GM12878 (cell line): ENCODE results near the gene GAGE12D. TPM values are rescaled to one million over a fixed set of nuclear protein-coding genes. Genes with fewer than 3 reads are reported as not detected.
"Not testable (repeated sequence)": the region's sequence is repeated elsewhere in the genome, so short reads cannot be mapped to it uniquely, and the experiment has no call there.

Source experiments
- ATAC-seq: fragments of 200-7000 bp; cut with Tn5 transposase; 3 replicates; pipeline ENCODE4 v1.9.1; 2020; ENCODE audit warnings: mild to moderate bottlenecking, moderate library complexity
- Bru-seq: library from RNA; stranded (reverse); fragments of 400-500 nt; gene quantifications from one replicate; lab custom pipeline; 2021; lab: Mats Ljungman, UMichigan
- BruChase-seq, 2 experiments: library from RNA; stranded (reverse); fragments of 400-500 nt; gene quantifications; one replicate each; lab custom pipeline; 2021; lab: Mats Ljungman, UMichigan
- BruUV-seq: library from RNA; stranded (reverse); fragments of 400-500 nt; replicated peaks from 2 replicates; lab custom pipeline; 2021; lab: Mats Ljungman, UMichigan
- CTCF ChIA-PET: fragments of 300-600 bp; sonication (Branson Sonifier 250); formaldehyde crosslinking; extraction: SDS; loops from one replicate; lab custom pipeline; 2021; ENCODE audit warnings: inconsistent platforms; lab: Yijun Ruan, JAX
- POLR2A ChIA-PET: fragments of 350-600 bp; formaldehyde crosslinking; extraction: SDS; loops from one replicate; lab custom pipeline; 2021; ENCODE audit warnings: inconsistent platforms; lab: Charles Lee
- RAD21 ChIA-PET: fragments of 300-600 bp; sonication (Branson Sonifier 250); formaldehyde crosslinking; loops from one replicate; lab custom pipeline; 2023; ENCODE audit warnings: antibody characterized with exemption; ENCODE audit not compliant: unreplicated experiment; lab: Charles Lee
- SMC1A ChIA-PET: fragments of 300-600 bp; sonication (Branson Sonifier 250); formaldehyde crosslinking; loops from one replicate; lab custom pipeline; 2023; ENCODE audit not compliant: unreplicated experiment, uncharacterized antibody; lab: Charles Lee
- DNase-seq: peaks from one replicate; pipeline ENCODE4 v3.0.0-alpha.2; 2011; ENCODE audit warnings: low read depth, low spot score
- FAIRE-seq: peaks from 3 replicates; lab custom pipeline; 2011; peaks lifted over from hg19 to GRCh38; lab: Jason Lieb, UNC
- H2AFZ ChIP-seq: 2 replicates; pipeline ENCODE4 v1.6.0; 2011; ENCODE audit warnings: low read depth, low read length, control low read depth; ENCODE audit not compliant: control insufficient read depth
- H3K27ac ChIP-seq: 2 replicates; pipeline ENCODE4 v1.5.1; 2011; ENCODE audit warnings: control low read depth; ENCODE audit not compliant: control insufficient read depth, insufficient read depth
- H3K27me3 ChIP-seq, 2 experiments: replicated peaks in 1 of 2; 2 replicates each; pipeline versions ENCODE4 v1.6.0 to v1.6.1; 2011; ENCODE audit warnings: low read length in 1 of 2; ENCODE audit not compliant: control insufficient read depth in 2 of 2, insufficient read depth in 2 of 2
- H3K36me3 ChIP-seq, 2 experiments: 2 replicates each; pipeline ENCODE4 v1.5.1; 2011; ENCODE audit warnings: low read length in 1 of 2; ENCODE audit not compliant: control insufficient read depth in 2 of 2, insufficient read depth in 2 of 2
- H3K4me1 ChIP-seq: 2 replicates; pipeline ENCODE4 v1.6.1; 2011; ENCODE audit warnings: mild to moderate bottlenecking, low read length, moderate library complexity, mixed read lengths; ENCODE audit not compliant: control insufficient read depth, insufficient read depth
- H3K4me2 ChIP-seq: 2 replicates; pipeline ENCODE4 v1.6.0; 2011; ENCODE audit warnings: control low read depth; ENCODE audit not compliant: control insufficient read depth, insufficient read depth
- H3K4me3 ChIP-seq: fragments of 200-600 bp; sonication (generic); 2 replicates; pipeline ENCODE4 v1.5.1; 2016
- H3K79me2 ChIP-seq: 2 replicates; pipeline ENCODE4 v1.6.0; 2011; ENCODE audit warnings: low read length; ENCODE audit not compliant: control insufficient read depth, insufficient read depth
- H3K9ac ChIP-seq: 2 replicates; pipeline ENCODE4 v1.8.0; 2011; ENCODE audit warnings: low read length, control low read depth, mixed read lengths; ENCODE audit not compliant: control insufficient read depth, insufficient read depth
- H3K9me3 ChIP-seq: replicated peaks from 3 replicates; pipeline ENCODE4 v1.5.1; 2011; ENCODE audit warnings: mild to moderate bottlenecking, low read length; ENCODE audit not compliant: control insufficient read depth, insufficient read depth
- H4K20me1 ChIP-seq: 2 replicates; pipeline ENCODE4 v1.6.0; 2011; ENCODE audit not compliant: control insufficient read depth, insufficient read depth
- WGBS: methylation state at CpG from one replicate; pipeline ENCODE4 v1.1.6; 2016; ENCODE audit warnings: low lambda C conversion rate; ENCODE audit not compliant: insufficient replicate concordance, insufficient coverage; ENCODE audit errors: missing lambda C conversion rate; 5-methylcytosine and 5-hydroxymethylcytosine counted together
- in situ Hi-C: fragments of 300-500 bp; cut with MboI; formaldehyde crosslinking; loops from 9 replicates; pipeline ENCODE4 v1.14.3; 2018; ENCODE audit warnings: mixed read lengths
- intact Hi-C: fragments of 100-400 bp; cut with micrococcal nuclease; formaldehyde crosslinking; loops from one replicate; pipeline ENCODE4 v1.14.2; 2022; ENCODE audit not compliant: unreplicated experiment
- long read RNA-seq, 2 experiments: library from polyadenylated mRNA; unstranded; transcript quantifications; one replicate each; pipeline ENCODE4 v2.0.0, GENCODE V29; 2019 to 2020
- polyA minus RNA-seq, 3 experiments: library from RNA; depleted of rRNA, polyadenylated mRNA; stranded (reverse); fragments of >200 nt; gene quantifications; 2 replicates each; pipeline ENCODE4 v1.2.3, GENCODE V29; 2011
- polyA plus RNA-seq, 11 experiments: library from polyadenylated mRNA; depleted of rRNA in 4 of 11; unstranded in 6 of 11; stranded (reverse) in 5 of 11; fragments of >200 nt; fragmentation: Nextera tagmentation in 4 of 11; fragmentation: Illumina TruSeq in 1 of 11; extraction: Ambion mirVana in 4 of 11; extraction: Trizol in 1 of 11; gene quantifications; 1 replicate in 1 of 11; 2 replicates in 10 of 11; pipeline versions ENCODE4 v1.2.1 to v1.2.3, GENCODE V29; 2011 to 2016; ENCODE audit warnings: inconsistent platforms in 2 of 11, missing spikeins in 2 of 11, low read depth in 1 of 11
- total RNA-seq, 4 experiments: library from RNA; depleted of rRNA in 3 of 4; stranded (reverse); fragments of >200 nt in 3 of 4; fragmentation: Illumina TruSeq in 1 of 4; extraction: Trizol in 1 of 4; gene quantifications; 2 replicates each; pipeline versions ENCODE4 v1.2.1 to v1.2.3, GENCODE V29; 2013 to 2021

The GAGE12D gene
- not detected in 2 replicates for total RNA-seq (2013; cell fraction: nucleolus; rRNA removed)
- total RNA-seq (2014; rRNA removed), result not detected in 2 replicates
- not detected in 2 replicates for total RNA-seq (2014; rRNA removed; fragmentation: Illumina TruSeq; extraction: Trizol)
- not detected in 2 replicates for total RNA-seq (2021)
- not detected for polyA plus RNA-seq (2011; ENCODE audit: low read depth)
- polyA plus RNA-seq (2011; rRNA removed), result not detected in 2 replicates
- polyA plus RNA-seq (2011; cell fraction: cytosol; rRNA removed), result not detected in 2 replicates
- not detected in 2 replicates for polyA plus RNA-seq (2011; cell fraction: nucleus; rRNA removed)
- polyA plus RNA-seq (2012), result not detected in 2 replicates
- not detected in 2 replicates for polyA plus RNA-seq (2014; fragmentation: Illumina TruSeq; extraction: Trizol)
- polyA plus RNA-seq (2014; fragmentation: Nextera tagmentation; extraction: Ambion mirVana), result not detected
- polyA plus RNA-seq (2014; rRNA removed), result not detected in 2 replicates
- not detected for polyA plus RNA-seq (2016; fragmentation: Nextera tagmentation; extraction: Ambion mirVana)
- polyA minus RNA-seq (2011; rRNA and poly(A)+ RNA removed), result not detected in 2 replicates
- polyA minus RNA-seq (2011; cell fraction: cytosol; rRNA and poly(A)+ RNA removed), result not detected in 2 replicates
- polyA minus RNA-seq (2011; cell fraction: nucleus; rRNA and poly(A)+ RNA removed), result not detected in 2 replicates
- not detected for Bru-seq, nascent RNA
- not detected for BruChase-seq, experiment 1, labeled RNA remaining after a 6-hour chase
- not detected for BruChase-seq, experiment 2, labeled RNA remaining after a 2-hour chase
- long read RNA-seq, experiment 1, result 0 reads
- long read RNA-seq, experiment 2, result 0 reads

GRCh38 chrX:49541433-49541832 lies at the start of gene GAGE12D:
TSS of gene GAGE12D (plus strand) at chrX:49541733. CDS start at chrX:49542888, 1,155 bp downstream.
- no CpG with 5 or more reads among the region's 16 CpGs for WGBS
- H3K9me3 ChIP-seq, FAIRE-seq, H3K4me1 ChIP-seq, H3K4me3 ChIP-seq, H2AFZ ChIP-seq, H3K4me2 ChIP-seq, H4K20me1 ChIP-seq, BruUV-seq, DNase-seq, H3K27ac ChIP-seq, intact Hi-C loops, ATAC-seq, in situ Hi-C loops, SMC1A ChIA-PET, H3K36me3 ChIP-seq, CTCF ChIA-PET, POLR2A ChIA-PET, H3K79me2 ChIP-seq, H3K27me3 ChIP-seq, H3K9ac ChIP-seq, RAD21 ChIA-PET: not testable (repeated sequence)

GRCh38 chrX:49531877-49532276 lies 9.7 kb upstream of the GAGE12D start, which contains the start of gene GAGE12C:
TSS of gene GAGE12C (plus strand) at chrX:49532177. CDS start at chrX:49533332, 1,155 bp downstream.
- POLR2A ChIA-PET, RAD21 ChIA-PET, H3K9ac ChIP-seq, BruUV-seq, H3K9me3 ChIP-seq, FAIRE-seq, in situ Hi-C loops, H2AFZ ChIP-seq, H3K36me3 ChIP-seq, H3K4me2 ChIP-seq, H3K79me2 ChIP-seq, SMC1A ChIA-PET, H3K4me3 ChIP-seq, intact Hi-C loops, H3K27ac ChIP-seq, H3K4me1 ChIP-seq, DNase-seq, H4K20me1 ChIP-seq, H3K27me3 ChIP-seq, ATAC-seq, CTCF ChIA-PET: not testable (repeated sequence)
- WGBS, result no CpG with 5 or more reads among the region's 16 CpGs

- H3K4me2 ChIP-seq, BruUV-seq, H2AFZ ChIP-seq, ATAC-seq, H4K20me1 ChIP-seq, H3K36me3 ChIP-seq, intact Hi-C loops, CTCF ChIA-PET, H3K79me2 ChIP-seq, RAD21 ChIA-PET, H3K4me1 ChIP-seq, FAIRE-seq, H3K4me3 ChIP-seq, DNase-seq, H3K9me3 ChIP-seq, H3K27ac ChIP-seq, SMC1A ChIA-PET, in situ Hi-C loops, H3K9ac ChIP-seq, POLR2A ChIA-PET, H3K27me3 ChIP-seq: not testable (repeated sequence)
- no CpG with 5 or more reads among the region's 16 CpGs for WGBS
Observed at GRCh38 chrX:49550989-49551388, 9.5 kb downstream of the GAGE12D start, which contains the start of gene GAGE12E. TSS of gene GAGE12E (plus strand) at chrX:49551289. CDS start at chrX:49552444, 1,155 bp downstream.
